GM21786 (cell line): ENCODE measurements around the gene GAS6.
"Not testable (repeated sequence)": the region's sequence is repeated elsewhere in the genome, so short reads cannot be mapped to it uniquely, and the experiment has no call there.

Experiments used
- ATAC-seq: cut with Tn5 transposase; IDR thresholded peaks from one replicate; pipeline ENCODE4 v1.9.1; 2021; ENCODE audit not compliant: unreplicated experiment

The GAS6 gene

GRCh38 chr13:113842336-113843062 lies 21.4 kb downstream of the GAS6 start:
- ATAC-seq = no peak

- no peak for ATAC-seq
These were observed 22.6 kb downstream of the GAS6 start for GRCh38 chr13:113841353-113841650.

- no peak for ATAC-seq
These were observed 23.1 kb downstream of the GAS6 start for GRCh38 chr13:113840541-113841352.

- no peak for ATAC-seq
These were observed 24.2 kb downstream of the GAS6 start for GRCh38 chr13:113839536-113840204.

GRCh38 chr13:113838711-113839201 lies 25.1 kb downstream of the GAS6 start:
- no peak for ATAC-seq

- ATAC-seq = no peak
These were observed 26.1 kb downstream of the GAS6 start for GRCh38 chr13:113837560-113838355.

GRCh38 chr13:113836768-113837559 lies 26.9 kb downstream of the GAS6 start:
- ATAC-seq = no peak

GRCh38 chr13:113835461-113836270 lies 28.2 kb downstream of the GAS6 start:
- ATAC-seq = no peak

GRCh38 chr13:113834496-113835200 lies 29.2 kb downstream of the GAS6 start:
- ATAC-seq = no peak

- not testable (repeated sequence) for ATAC-seq
These were observed 29.9 kb downstream of the GAS6 start for GRCh38 chr13:113834006-113834405.

GRCh38 chr13:113833111-113833830 lies 30.6 kb downstream of the GAS6 start:
- no peak for ATAC-seq

GRCh38 chr13:113832631-113833030 lies 31.2 kb downstream of the GAS6 start:
- ATAC-seq = no peak

- ATAC-seq = no peak
These were observed 31.7 kb downstream of the GAS6 start for GRCh38 chr13:113832205-113832604.

- no peak for ATAC-seq
These were observed 32.8 kb downstream of the GAS6 start for GRCh38 chr13:113831061-113831460.

GRCh38 chr13:113830426-113830950 lies 33.4 kb downstream of the GAS6 start:
- not testable (repeated sequence) for ATAC-seq

GRCh38 chr13:113828282-113828825 lies 35.5 kb downstream of the GAS6 start:
- no peak for ATAC-seq

GRCh38 chr13:113827021-113827420 lies 36.9 kb downstream of the GAS6 start:
- no peak for ATAC-seq
